ENCODE data around the gene PRUNE1.
A peak's percentile ranks its signal among the peaks of the same experiment; 100 is the strongest.

DNA sequence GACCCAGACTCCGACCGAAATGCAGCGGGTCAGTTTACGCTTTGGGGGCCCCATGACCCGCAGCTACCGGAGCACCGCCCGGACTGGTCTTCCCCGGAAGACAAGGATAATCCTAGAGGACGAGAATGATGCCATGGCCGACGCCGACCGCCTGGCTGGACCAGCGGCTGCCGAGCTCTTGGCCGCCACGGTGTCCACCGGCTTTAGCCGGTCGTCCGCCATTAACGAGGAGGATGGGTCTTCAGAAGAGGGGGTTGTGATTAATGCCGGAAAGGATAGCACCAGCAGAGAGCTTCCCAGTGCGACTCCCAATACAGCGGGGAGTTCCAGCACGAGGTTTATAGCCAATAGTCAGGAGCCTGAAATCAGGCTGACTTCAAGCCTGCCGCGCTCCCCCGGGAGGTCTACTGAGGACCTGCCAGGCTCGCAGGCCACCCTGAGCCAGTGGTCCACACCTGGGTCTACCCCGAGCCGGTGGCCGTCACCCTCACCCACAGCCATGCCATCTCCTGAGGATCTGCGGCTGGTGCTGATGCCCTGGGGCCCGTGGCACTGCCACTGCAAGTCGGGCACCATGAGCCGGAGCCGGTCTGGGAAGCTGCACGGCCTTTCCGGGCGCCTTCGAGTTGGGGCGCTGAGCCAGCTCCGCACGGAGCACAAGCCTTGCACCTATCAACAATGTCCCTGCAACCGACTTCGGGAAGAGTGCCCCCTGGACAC is 39.8 kb downstream of the PRUNE1 start:
- TF ChIP-seq POLR2AphosphoS5 (IDR thresholded peaks at IDR 0.05) = peak in 1 of 3 donors; percentile 29
- TF ChIP-seq, protein P1, sequence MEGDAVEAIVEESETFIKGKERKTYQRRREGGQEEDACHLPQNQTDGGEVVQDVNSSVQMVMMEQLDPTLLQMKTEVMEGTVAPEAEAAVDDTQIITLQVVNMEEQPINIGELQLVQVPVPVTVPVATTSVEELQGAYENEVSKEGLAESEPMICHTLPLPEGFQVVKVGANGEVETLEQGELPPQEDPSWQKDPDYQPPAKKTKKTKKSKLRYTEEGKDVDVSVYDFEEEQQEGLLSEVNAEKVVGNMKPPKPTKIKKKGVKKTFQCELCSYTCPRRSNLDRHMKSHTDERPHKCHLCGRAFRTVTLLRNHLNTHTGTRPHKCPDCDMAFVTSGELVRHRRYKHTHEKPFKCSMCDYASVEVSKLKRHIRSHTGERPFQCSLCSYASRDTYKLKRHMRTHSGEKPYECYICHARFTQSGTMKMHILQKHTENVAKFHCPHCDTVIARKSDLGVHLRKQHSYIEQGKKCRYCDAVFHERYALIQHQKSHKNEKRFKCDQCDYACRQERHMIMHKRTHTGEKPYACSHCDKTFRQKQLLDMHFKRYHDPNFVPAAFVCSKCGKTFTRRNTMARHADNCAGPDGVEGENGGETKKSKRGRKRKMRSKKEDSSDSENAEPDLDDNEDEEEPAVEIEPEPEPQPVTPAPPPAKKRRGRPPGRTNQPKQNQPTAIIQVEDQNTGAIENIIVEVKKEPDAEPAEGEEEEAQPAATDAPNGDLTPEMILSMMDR (IDR thresholded peaks at IDR 0.05) = no peak
- TF ChIP-seq POLR2A (IDR thresholded peaks at IDR 0.05) = no peak
